K562 (cell line): Measurements from ENCODE around the gene ADORA1. TPM values are rescaled to one million over a fixed set of nuclear protein-coding genes. Genes with fewer than 3 reads are reported as not detected.

Experiments
- C11orf30 ChIP-seq: fragments of 450-650 bp; IDR thresholded peaks from 2 replicates; pipeline ENCODE4 v1.6.1; 2016; ENCODE audit warnings: low read depth, mild to moderate bottlenecking
- FOS ChIP-seq: IDR thresholded peaks from 3 replicates; pipeline ENCODE4 v1.6.1; 2011; ENCODE audit not compliant: insufficient read length; ENCODE audit errors: extremely low read depth
- FOXJ2 ChIP-seq: fragments of 200-800 bp; sonication (Bioruptor generic); IDR thresholded peaks from 2 replicates; pipeline ENCODE4 v1.6.1; 2016; ENCODE audit warnings: missing genetic modification characterization, missing compliant biosample characterization
- GTF2E2 ChIP-seq: fragments of 200-800 bp; sonication (Bioruptor generic); IDR thresholded peaks from 2 replicates; pipeline ENCODE4 v1.6.1; 2016; ENCODE audit warnings: missing genetic modification characterization, missing compliant biosample characterization
- NFRKB ChIP-seq: fragments of 450-650 bp; IDR thresholded peaks from 2 replicates; pipeline ENCODE4 v1.6.1; 2016; ENCODE audit warnings: low read depth
- NONO ChIP-seq, 2 experiments: fragments of 200-400 bp in 1 of 2; fragments of 450-650 bp in 1 of 2; formaldehyde crosslinking in 1 of 2; IDR thresholded peaks; 2 replicates each; pipeline ENCODE4 v1.6.1; 2017; ENCODE audit warnings: low read depth in 2 of 2, mild to moderate bottlenecking in 2 of 2, moderate library complexity in 2 of 2, low read length in 1 of 2
- PHB ChIP-seq: fragments of 250-450 bp; sonication (Bioruptor Pico); IDR thresholded peaks from 2 replicates; pipeline ENCODE4 v1.5.0; 2021
- SOX6 ChIP-seq: fragments of 450-650 bp; IDR thresholded peaks from 2 replicates; pipeline ENCODE4 v1.6.1; 2014; ENCODE audit warnings: mild to moderate bottlenecking
- SP2 ChIP-seq: IDR thresholded peaks from 2 replicates; pipeline ENCODE4 v1.6.1; 2011; ENCODE audit warnings: mild to moderate bottlenecking, low read depth, low read length, moderate library complexity; ENCODE audit not compliant: poor library complexity, severe bottlenecking; ENCODE audit errors: extremely low read depth
- SRSF3 ChIP-seq: fragments of 200-400 bp; formaldehyde crosslinking; IDR thresholded peaks from 2 replicates; pipeline ENCODE4 v1.6.1; 2016; ENCODE audit warnings: mild to moderate bottlenecking, low read length, moderate library complexity; ENCODE audit not compliant: insufficient read depth
- ZNF583 ChIP-seq: fragments of 250-450 bp; sonication (Bioruptor Pico); IDR thresholded peaks from 2 replicates; pipeline ENCODE4 v1.4.0; 2020
- ZSCAN32 ChIP-seq: fragments of 450-650 bp; formaldehyde crosslinking; IDR thresholded peaks from 2 replicates; pipeline ENCODE4 v1.4.0; 2020; ENCODE audit warnings: mild to moderate bottlenecking, moderate library complexity
- polyA plus RNA-seq, 8 experiments: library from polyadenylated mRNA; depleted of rRNA in 4 of 8; stranded (reverse) in 5 of 8; unstranded in 3 of 8; fragments of >200 nt; fragmentation: Nextera tagmentation in 2 of 8; fragmentation: Illumina TruSeq in 1 of 8; extraction: Ambion mirVana in 2 of 8; extraction: Trizol in 1 of 8; gene quantifications; 2 replicates each; pipeline versions ENCODE4 v1.2.1 to v1.2.3, GENCODE V29; 2011 to 2014; ENCODE audit warnings: inconsistent platforms in 1 of 8, missing spikeins in 1 of 8
- total RNA-seq, 7 experiments: library from RNA; depleted of rRNA in 6 of 7; stranded (reverse); fragments of >200 nt in 6 of 7; fragmentation: Illumina TruSeq in 2 of 7; extraction: Trizol in 2 of 7; gene quantifications; 2 replicates each; pipeline versions ENCODE4 v1.2.1 to v1.2.3, GENCODE V29; 2011 to 2021; ENCODE audit warnings: low replicate concordance in 1 of 7
- TF ChIP-seq, protein P1 (sequence below): fragments of 200-600 bp; sonication (generic); IDR thresholded peaks from one replicate; pipeline ENCODE4 v1.6.1; 2012; ENCODE audit warnings: mild to moderate bottlenecking, low read depth, low read length, inconsistent platforms
- TF ChIP-seq, protein P2 (sequence below): sonication (generic); formaldehyde crosslinking; IDR thresholded peaks from 2 replicates; pipeline ENCODE4 v1.8.0; 2022; ENCODE audit warnings: mild to moderate bottlenecking, missing genetic modification reagents

The ADORA1 gene
- total and polyA plus RNA-seq, 9 of the 15 experiments (the other 6 are each of a cell fraction or from before 2014, with no cell fraction given), result not detected

DNA sequence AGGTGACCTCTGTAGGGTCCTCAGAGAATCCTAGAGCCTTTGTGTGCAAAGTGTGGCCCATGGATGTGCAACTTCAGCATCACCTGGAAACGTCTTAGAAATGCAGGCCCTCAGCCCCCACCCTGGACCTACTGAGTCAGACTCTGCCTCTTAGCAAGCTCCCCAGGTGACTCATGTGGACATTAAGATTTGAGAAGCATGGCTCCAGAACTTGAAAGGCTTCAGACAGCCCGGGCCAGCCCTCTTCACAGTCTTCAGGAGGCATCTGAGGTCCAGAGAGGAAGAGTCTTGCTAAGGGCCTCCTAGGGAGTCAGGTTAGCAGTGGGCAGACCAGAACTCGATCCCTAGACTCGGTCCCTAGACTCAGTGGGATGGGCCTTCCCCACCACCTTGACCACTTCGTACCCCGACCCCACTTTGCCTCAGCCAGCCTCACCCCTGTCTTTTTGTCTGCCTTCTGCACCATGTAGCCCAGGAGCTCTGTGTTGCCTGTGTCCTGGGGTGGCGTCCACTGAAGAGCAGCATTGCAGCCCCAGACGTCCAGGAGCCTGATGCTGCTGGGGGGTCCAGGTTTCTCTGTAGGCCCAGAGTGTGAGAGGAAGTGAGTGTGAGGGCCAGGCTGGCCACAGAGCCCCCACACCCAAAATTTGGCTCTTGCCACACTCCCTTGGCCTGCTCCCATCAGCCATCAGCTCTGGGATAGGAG is 43.3 kb downstream of the ADORA1 start (continued):
- TF ChIP-seq, protein P1, sequence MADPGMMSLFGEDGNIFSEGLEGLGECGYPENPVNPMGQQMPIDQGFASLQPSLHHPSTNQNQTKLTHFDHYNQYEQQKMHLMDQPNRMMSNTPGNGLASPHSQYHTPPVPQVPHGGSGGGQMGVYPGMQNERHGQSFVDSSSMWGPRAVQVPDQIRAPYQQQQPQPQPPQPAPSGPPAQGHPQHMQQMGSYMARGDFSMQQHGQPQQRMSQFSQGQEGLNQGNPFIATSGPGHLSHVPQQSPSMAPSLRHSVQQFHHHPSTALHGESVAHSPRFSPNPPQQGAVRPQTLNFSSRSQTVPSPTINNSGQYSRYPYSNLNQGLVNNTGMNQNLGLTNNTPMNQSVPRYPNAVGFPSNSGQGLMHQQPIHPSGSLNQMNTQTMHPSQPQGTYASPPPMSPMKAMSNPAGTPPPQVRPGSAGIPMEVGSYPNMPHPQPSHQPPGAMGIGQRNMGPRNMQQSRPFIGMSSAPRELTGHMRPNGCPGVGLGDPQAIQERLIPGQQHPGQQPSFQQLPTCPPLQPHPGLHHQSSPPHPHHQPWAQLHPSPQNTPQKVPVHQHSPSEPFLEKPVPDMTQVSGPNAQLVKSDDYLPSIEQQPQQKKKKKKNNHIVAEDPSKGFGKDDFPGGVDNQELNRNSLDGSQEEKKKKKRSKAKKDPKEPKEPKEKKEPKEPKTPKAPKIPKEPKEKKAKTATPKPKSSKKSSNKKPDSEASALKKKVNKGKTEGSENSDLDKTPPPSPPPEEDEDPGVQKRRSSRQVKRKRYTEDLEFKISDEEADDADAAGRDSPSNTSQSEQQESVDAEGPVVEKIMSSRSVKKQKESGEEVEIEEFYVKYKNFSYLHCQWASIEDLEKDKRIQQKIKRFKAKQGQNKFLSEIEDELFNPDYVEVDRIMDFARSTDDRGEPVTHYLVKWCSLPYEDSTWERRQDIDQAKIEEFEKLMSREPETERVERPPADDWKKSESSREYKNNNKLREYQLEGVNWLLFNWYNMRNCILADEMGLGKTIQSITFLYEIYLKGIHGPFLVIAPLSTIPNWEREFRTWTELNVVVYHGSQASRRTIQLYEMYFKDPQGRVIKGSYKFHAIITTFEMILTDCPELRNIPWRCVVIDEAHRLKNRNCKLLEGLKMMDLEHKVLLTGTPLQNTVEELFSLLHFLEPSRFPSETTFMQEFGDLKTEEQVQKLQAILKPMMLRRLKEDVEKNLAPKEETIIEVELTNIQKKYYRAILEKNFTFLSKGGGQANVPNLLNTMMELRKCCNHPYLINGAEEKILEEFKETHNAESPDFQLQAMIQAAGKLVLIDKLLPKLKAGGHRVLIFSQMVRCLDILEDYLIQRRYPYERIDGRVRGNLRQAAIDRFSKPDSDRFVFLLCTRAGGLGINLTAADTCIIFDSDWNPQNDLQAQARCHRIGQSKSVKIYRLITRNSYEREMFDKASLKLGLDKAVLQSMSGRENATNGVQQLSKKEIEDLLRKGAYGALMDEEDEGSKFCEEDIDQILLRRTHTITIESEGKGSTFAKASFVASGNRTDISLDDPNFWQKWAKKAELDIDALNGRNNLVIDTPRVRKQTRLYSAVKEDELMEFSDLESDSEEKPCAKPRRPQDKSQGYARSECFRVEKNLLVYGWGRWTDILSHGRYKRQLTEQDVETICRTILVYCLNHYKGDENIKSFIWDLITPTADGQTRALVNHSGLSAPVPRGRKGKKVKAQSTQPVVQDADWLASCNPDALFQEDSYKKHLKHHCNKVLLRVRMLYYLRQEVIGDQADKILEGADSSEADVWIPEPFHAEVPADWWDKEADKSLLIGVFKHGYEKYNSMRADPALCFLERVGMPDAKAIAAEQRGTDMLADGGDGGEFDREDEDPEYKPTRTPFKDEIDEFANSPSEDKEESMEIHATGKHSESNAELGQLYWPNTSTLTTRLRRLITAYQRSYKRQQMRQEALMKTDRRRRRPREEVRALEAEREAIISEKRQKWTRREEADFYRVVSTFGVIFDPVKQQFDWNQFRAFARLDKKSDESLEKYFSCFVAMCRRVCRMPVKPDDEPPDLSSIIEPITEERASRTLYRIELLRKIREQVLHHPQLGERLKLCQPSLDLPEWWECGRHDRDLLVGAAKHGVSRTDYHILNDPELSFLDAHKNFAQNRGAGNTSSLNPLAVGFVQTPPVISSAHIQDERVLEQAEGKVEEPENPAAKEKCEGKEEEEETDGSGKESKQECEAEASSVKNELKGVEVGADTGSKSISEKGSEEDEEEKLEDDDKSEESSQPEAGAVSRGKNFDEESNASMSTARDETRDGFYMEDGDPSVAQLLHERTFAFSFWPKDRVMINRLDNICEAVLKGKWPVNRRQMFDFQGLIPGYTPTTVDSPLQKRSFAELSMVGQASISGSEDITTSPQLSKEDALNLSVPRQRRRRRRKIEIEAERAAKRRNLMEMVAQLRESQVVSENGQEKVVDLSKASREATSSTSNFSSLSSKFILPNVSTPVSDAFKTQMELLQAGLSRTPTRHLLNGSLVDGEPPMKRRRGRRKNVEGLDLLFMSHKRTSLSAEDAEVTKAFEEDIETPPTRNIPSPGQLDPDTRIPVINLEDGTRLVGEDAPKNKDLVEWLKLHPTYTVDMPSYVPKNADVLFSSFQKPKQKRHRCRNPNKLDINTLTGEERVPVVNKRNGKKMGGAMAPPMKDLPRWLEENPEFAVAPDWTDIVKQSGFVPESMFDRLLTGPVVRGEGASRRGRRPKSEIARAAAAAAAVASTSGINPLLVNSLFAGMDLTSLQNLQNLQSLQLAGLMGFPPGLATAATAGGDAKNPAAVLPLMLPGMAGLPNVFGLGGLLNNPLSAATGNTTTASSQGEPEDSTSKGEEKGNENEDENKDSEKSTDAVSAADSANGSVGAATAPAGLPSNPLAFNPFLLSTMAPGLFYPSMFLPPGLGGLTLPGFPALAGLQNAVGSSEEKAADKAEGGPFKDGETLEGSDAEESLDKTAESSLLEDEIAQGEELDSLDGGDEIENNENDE, result no peak
- TF ChIP-seq ZSCAN32 (CRISPR knock-in tag) (no peak), FOXJ2 (tag) (no peak), NFRKB (no peak), ZNF583 (CRISPR knock-in tag) (no peak), NONO (IDR thresholded peaks at IDR 0.05; ENCODE audit: low read depth in 2 of 2, low read length in 1 of 2) (no peak), GTF2E2 (tag) (no peak), SOX6 (no peak), PHB (CRISPR knock-in tag) (no peak), SRSF3 (no peak), FOS (no peak), C11orf30 (no peak), SP2 (no peak)
- TF ChIP-seq, protein P2, sequence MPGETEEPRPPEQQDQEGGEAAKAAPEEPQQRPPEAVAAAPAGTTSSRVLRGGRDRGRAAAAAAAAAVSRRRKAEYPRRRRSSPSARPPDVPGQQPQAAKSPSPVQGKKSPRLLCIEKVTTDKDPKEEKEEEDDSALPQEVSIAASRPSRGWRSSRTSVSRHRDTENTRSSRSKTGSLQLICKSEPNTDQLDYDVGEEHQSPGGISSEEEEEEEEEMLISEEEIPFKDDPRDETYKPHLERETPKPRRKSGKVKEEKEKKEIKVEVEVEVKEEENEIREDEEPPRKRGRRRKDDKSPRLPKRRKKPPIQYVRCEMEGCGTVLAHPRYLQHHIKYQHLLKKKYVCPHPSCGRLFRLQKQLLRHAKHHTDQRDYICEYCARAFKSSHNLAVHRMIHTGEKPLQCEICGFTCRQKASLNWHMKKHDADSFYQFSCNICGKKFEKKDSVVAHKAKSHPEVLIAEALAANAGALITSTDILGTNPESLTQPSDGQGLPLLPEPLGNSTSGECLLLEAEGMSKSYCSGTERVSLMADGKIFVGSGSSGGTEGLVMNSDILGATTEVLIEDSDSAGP (CRISPR knock-in tag), result no peak
